ENCODE results near the gene TPD52L1.

DNA sequence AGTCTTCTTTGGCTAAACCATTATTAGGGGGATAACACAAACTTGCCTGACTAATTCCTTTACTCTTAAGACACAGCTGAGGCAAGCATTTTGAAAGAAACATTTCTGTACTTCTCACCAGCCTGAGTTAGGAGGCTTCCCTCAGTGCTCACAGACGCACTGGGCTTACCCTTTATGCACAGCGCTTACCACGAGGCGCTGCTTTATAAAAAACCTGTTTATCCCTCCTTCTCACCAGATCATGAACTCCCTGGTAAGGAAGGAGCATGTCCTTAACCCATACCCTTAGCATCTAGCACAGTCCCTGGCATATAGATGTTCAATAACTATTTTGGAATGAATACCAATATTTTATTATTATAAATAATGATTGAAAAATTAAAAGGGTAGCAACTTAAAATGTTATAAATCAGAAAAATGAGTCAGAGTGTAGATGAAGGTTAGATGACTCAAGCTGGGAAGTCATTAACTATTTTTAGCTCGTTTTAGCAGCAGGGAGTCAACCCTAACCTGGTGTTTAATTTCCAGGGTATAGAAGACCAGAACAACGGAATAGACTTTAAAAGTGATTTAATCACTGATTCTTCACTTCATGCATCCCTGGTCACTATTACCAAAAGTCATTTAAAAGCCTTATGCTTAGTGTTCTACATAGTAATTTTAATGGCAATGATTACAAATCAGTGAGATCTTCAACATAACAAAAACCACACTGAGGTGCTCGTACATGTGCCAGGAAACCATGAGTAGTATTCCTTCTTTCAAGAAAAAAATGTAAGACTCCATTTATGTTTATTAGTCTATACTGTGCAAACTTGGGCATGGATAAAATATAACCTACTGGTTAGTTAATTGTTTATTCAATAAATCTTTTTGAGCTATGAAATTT is 4.1 kb upstream of the TPD52L1 start:
- TF ChIP-seq POLR2AphosphoS5 (IDR thresholded peaks at IDR 0.05; ENCODE audit: insufficient read depth, low read depth, low read length), result no peak
- TF ChIP-seq CTCF (IDR thresholded peaks at IDR 0.05; ENCODE audit: extremely low read depth in 1 of 2, insufficient read depth in 1 of 2, low read depth in 1 of 2, low read length in 2 of 2), result no peak
- TF ChIP-seq FOS (IDR thresholded peaks at IDR 0.05; ENCODE audit: borderline replicate concordance, insufficient read depth, low read length), result peak; percentile 39
- TF ChIP-seq EZH2 (IDR thresholded peaks at IDR 0.05; ENCODE audit: borderline replicate concordance, low read depth, low read length, severe bottlenecking), result no peak
- TF ChIP-seq, protein P1, sequence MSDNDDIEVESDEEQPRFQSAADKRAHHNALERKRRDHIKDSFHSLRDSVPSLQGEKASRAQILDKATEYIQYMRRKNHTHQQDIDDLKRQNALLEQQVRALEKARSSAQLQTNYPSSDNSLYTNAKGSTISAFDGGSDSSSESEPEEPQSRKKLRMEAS (IDR thresholded peaks at IDR 0.05; ENCODE audit: insufficient read depth, insufficient read length), result no peak
- TF ChIP-seq POLR2A (IDR thresholded peaks at IDR 0.05; ENCODE audit: low read depth, low read length), result no peak
- TF ChIP-seq JUN (IDR thresholded peaks at IDR 0.05; ENCODE audit: borderline replicate concordance, insufficient read depth, insufficient read length, low read depth), result no peak
- no peak for TF ChIP-seq MYC (IDR thresholded peaks at IDR 0.05; ENCODE audit: low read depth, low read length)
- no peak for TF ChIP-seq GATA2 (IDR thresholded peaks at IDR 0.05; ENCODE audit: insufficient read depth, insufficient read length, low read depth, low read length)

All from endothelial cell of umbilical vein (primary cell).